Measurements from ENCODE around the gene ENOX1. TPM values are rescaled to one million over a fixed set of nuclear protein-coding genes. Genes with fewer than 3 reads are reported as not detected.

The ENOX1 gene
- total and polyA plus RNA-seq, 9 of the 15 experiments (the other 6 are each of a cell fraction or from before 2014, with no cell fraction given) = not detected

- H3K27ac ChIP-seq (ENCODE audit: extremely low read depth, low read depth, low read length) = no peak overlapping the region
- in situ Hi-C loops (cut with MboI) (no loop called here), intact Hi-C loops (cut with micrococcal nuclease) (loop anchor here (5.0 kb wide), 2 partner anchors 717 to 837 kb away; no protein-coding TSS in a partner anchor)
- no peaks in the 10 kb centered on the region for H3K36me3 ChIP-seq (ENCODE audit: control insufficient read depth, insufficient read depth, low read length)
- H3K4me1 ChIP-seq (replicated peaks in 1 of 2; ENCODE audit: control insufficient read depth in 2 of 2, insufficient read depth in 2 of 2, low read length in 2 of 2) = no peaks in the 10 kb centered on the region
- H3K9me1 ChIP-seq (ENCODE audit: control insufficient read depth, insufficient read depth, low read length) = no peaks in the 10 kb centered on the region
- no peak for TF ChIP-seq MTA2 (IDR thresholded peaks at IDR 0.05; ENCODE audit: low read depth)
- no peak for TF ChIP-seq SMARCB1 (IDR thresholded peaks at IDR 0.05; ENCODE audit: insufficient read length, low read depth)
- TF ChIP-seq RAD51 (IDR thresholded peaks at IDR 0.05; ENCODE audit: borderline replicate concordance, low read depth) = no peak
- no peak for TF ChIP-seq TARDBP (IDR thresholded peaks at IDR 0.05)
- no peak for TF ChIP-seq WHSC1 (IDR thresholded peaks at IDR 0.05; ENCODE audit: low read length)
- TF ChIP-seq CTCF (IDR thresholded peaks at IDR 0.05 in 2 of 3, conservative IDR thresholded peaks at IDR 0.05 in 1 of 3; ENCODE audit: insufficient read depth in 2 of 3, low read depth in 1 of 3, low read length in 3 of 3) = peak in 1 of 3 experiments; percentile 50; a peak in 2 of 6 replicates
- TF ChIP-seq U2AF1 (optimal IDR thresholded peaks at IDR 0.05; ENCODE audit: low read depth, low read length) = no peak
- TF ChIP-seq STAG1 (CRISPR knock-in tag; IDR thresholded peaks at IDR 0.05; ENCODE audit: borderline replicate concordance) = no peak
- TF ChIP-seq REST (IDR thresholded peaks at IDR 0.05; ENCODE audit: borderline replicate concordance) = peak; percentile 29; the same call in 1 of the 2 replicates
- TF ChIP-seq REST (CRISPR knock-in tag; IDR thresholded peaks at IDR 0.05; ENCODE audit: low read depth) = no peak
- TF ChIP-seq RAD21 (CRISPR knock-in tag; conservative IDR thresholded peaks at IDR 0.05 in 1 of 2, IDR thresholded peaks at IDR 0.05 in 1 of 2) = peak; percentile 51 to 63
- H3K9ac ChIP-seq (ENCODE audit: insufficient read depth in 1 of 2, low read depth in 2 of 2, low read length in 2 of 2) = no peak overlapping the region
- no peak overlapping the region for H3K4me3 ChIP-seq
- H3K27me3 ChIP-seq (ENCODE audit: control insufficient read depth in 2 of 2, insufficient read depth in 2 of 2, low read length in 2 of 2) = no peaks in the 10 kb centered on the region
- 0% methylated on average over 5 of the region's 5 CpGs for WGBS (ENCODE audit: insufficient coverage, low coverage, missing lambda C conversion rate)
- H3K79me2 ChIP-seq (ENCODE audit: control insufficient read depth, insufficient read depth, low read length) = no peaks in the 10 kb centered on the region
- H3K4me2 ChIP-seq (ENCODE audit: insufficient read depth, low read length) = no peak overlapping the region
- ATAC-seq (peak; percentile 64; the same call in 1 of the 3 replicates), FAIRE-seq (no peak), DNase-seq (ENCODE audit: extremely low read depth in 1 of 4, low spot score in 3 of 4) (peak in 3 of 4 experiments; percentile 8 to 36 (median 18))
- no peaks in the 10 kb centered on the region for H4K20me1 ChIP-seq (replicated peaks; ENCODE audit: control insufficient read depth, insufficient read depth, low read length)
- BruUV-seq (replicated peaks) = no TSS peak
- CTCF ChIA-PET (ENCODE audit: low intra/inter-chr PET ratio) = interaction anchor here (0.6 to 1.1 kb wide), 2 partner anchors 70 to 1161 kb away, joined by 3 read pairs; no protein-coding TSS in a partner anchor
- POLR2A ChIA-PET = no interaction called here
- no peak overlapping the region for H2AFZ ChIP-seq (ENCODE audit: low read depth, low read length)
- no peaks in the 10 kb centered on the region for H3K9me3 ChIP-seq (replicated peaks; ENCODE audit: control insufficient read depth, insufficient read depth, low read depth, low read length)
Measured at GRCh38 chr13:43804461-43805070, 17.8 kb upstream of the ENOX1 start.
